GM23248 (cell line): ENCODE results near the gene SH3RF3.

Experiments used
- EZH2 ChIP-seq: fragments of 200-600 bp; sonication (generic); IDR thresholded peaks from 2 replicates; pipeline ENCODE4 v1.6.1; 2018; ENCODE audit warnings: antibody characterized with exemption, mild to moderate bottlenecking; ENCODE audit not compliant: insufficient read depth, poor library complexity, severe bottlenecking
- EZH2phosphoT487 ChIP-seq: fragments of 200-600 bp; sonication (generic); IDR thresholded peaks from 2 replicates; pipeline ENCODE4 v1.6.1; 2018; ENCODE audit warnings: antibody characterized with exemption, moderate library complexity, mild to moderate bottlenecking, low read depth; ENCODE audit not compliant: insufficient read depth

DNA sequence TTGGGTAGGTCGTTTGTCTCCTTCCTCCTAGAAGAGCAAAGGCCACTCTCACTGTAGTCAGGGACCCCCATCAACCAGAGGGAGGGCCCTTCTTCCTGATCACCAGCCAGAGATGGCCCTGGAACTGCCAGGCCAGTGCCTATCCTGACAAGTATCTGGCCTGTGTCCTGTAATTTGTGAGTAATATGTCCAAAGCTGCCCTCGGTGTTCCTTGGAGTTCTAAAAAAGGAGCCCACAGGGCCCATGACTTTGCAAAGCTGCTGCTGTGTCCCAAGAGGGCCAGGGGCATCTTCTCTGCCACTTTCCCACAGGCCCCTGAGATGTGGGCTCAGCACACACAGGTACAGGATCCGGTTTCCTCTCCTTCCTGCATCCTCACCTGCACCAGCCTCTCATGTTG is 272.4 kb downstream of the SH3RF3 start:
- TF ChIP-seq EZH2 (no peak), EZH2phosphoT487 (no peak)
